ENCODE data around the gene GRIA4. TPM values are rescaled to one million over a fixed set of nuclear protein-coding genes. Genes with fewer than 3 reads are reported as not detected.
"Not testable (repeated sequence)": the region's sequence is repeated elsewhere in the genome, so short reads cannot be mapped to it uniquely, and the experiment has no call there.

The GRIA4 gene
- total and polyA plus RNA-seq, 2 donors (not counting 1 experiment from before 2014, with no cell fraction given) = 0.15 to 0.50 TPM

GRCh38 chr11:105767931-105768330 lies 158.1 kb downstream of the GRIA4 start:
- H3K9me3 ChIP-seq (ENCODE audit: control insufficient read depth, insufficient read depth, low read depth, low read length) = no peaks in the 10 kb centered on the region
- H3K79me2 ChIP-seq (ENCODE audit: control insufficient read depth, insufficient read depth, low read length) = no peaks in the 10 kb centered on the region
- DNase-seq (ENCODE audit: low read depth in 2 of 2) = peak in 1 of 2 donors; percentile 2
- H3K4me2 ChIP-seq (ENCODE audit: extremely low read depth, insufficient read depth, low read length) = no peak overlapping the region
- H3K4me3 ChIP-seq (replicated peaks in 1 of 4; ENCODE audit: control extremely low read depth in 1 of 4, insufficient read depth in 1 of 4, low read depth in 3 of 4, low read length in 4 of 4) = no peak overlapping the region
- H3K27ac ChIP-seq (ENCODE audit: insufficient read depth, low read length) = no peak overlapping the region
- no peaks in the 10 kb centered on the region for H3K4me1 ChIP-seq (ENCODE audit: control insufficient read depth, extremely low read depth, insufficient read depth, low read length)
- H3K27me3 ChIP-seq (ENCODE audit: control insufficient read depth, insufficient read depth, low read length) = no peaks in the 10 kb centered on the region
- H3K36me3 ChIP-seq (ENCODE audit: control insufficient read depth, insufficient read depth, low read length) = no peaks in the 10 kb centered on the region
- H3K9ac ChIP-seq (ENCODE audit: insufficient read depth, low read length) = no peak overlapping the region
- no peak overlapping the region for H2AFZ ChIP-seq (ENCODE audit: low read length)
- TF ChIP-seq, protein P1, sequence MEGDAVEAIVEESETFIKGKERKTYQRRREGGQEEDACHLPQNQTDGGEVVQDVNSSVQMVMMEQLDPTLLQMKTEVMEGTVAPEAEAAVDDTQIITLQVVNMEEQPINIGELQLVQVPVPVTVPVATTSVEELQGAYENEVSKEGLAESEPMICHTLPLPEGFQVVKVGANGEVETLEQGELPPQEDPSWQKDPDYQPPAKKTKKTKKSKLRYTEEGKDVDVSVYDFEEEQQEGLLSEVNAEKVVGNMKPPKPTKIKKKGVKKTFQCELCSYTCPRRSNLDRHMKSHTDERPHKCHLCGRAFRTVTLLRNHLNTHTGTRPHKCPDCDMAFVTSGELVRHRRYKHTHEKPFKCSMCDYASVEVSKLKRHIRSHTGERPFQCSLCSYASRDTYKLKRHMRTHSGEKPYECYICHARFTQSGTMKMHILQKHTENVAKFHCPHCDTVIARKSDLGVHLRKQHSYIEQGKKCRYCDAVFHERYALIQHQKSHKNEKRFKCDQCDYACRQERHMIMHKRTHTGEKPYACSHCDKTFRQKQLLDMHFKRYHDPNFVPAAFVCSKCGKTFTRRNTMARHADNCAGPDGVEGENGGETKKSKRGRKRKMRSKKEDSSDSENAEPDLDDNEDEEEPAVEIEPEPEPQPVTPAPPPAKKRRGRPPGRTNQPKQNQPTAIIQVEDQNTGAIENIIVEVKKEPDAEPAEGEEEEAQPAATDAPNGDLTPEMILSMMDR (conservative IDR thresholded peaks at IDR 0.05 in 1 of 2, IDR thresholded peaks at IDR 0.05 in 1 of 2; ENCODE audit: low read depth in 1 of 2, low read length in 2 of 2) = no peak
- H4K20me1 ChIP-seq (ENCODE audit: control insufficient read depth, extremely low read depth, insufficient read depth, low read length) = no peaks in the 10 kb centered on the region

GRCh38 chr11:105769627-105770026 lies 159.8 kb downstream of the GRIA4 start:
- Histone ChIP-seq H3K27me3 (ENCODE audit: control insufficient read depth, insufficient read depth, low read length) (no peaks in the 10 kb centered on the region), H3K9me3 (ENCODE audit: control insufficient read depth, insufficient read depth, low read depth, low read length) (no peaks in the 10 kb centered on the region), H3K27ac (ENCODE audit: insufficient read depth, low read length) (no peak overlapping the region), H2AFZ (ENCODE audit: low read length) (no peak overlapping the region), H3K36me3 (ENCODE audit: control insufficient read depth, insufficient read depth, low read length) (no peaks in the 10 kb centered on the region), H3K4me3 (replicated peaks in 1 of 4; ENCODE audit: control extremely low read depth in 1 of 4, insufficient read depth in 1 of 4, low read depth in 3 of 4, low read length in 4 of 4) (no peak overlapping the region), H3K9ac (ENCODE audit: insufficient read depth, low read length) (no peak overlapping the region), H3K79me2 (ENCODE audit: control insufficient read depth, insufficient read depth, low read length) (no peaks in the 10 kb centered on the region), H3K4me2 (ENCODE audit: extremely low read depth, insufficient read depth, low read length) (no peak overlapping the region), H3K4me1 (ENCODE audit: control insufficient read depth, extremely low read depth, insufficient read depth, low read length) (no peaks in the 10 kb centered on the region), H4K20me1 (ENCODE audit: control insufficient read depth, extremely low read depth, insufficient read depth, low read length) (no peaks in the 10 kb centered on the region)
- TF ChIP-seq, protein P1 (conservative IDR thresholded peaks at IDR 0.05 in 1 of 2, IDR thresholded peaks at IDR 0.05 in 1 of 2; ENCODE audit: low read depth in 1 of 2, low read length in 2 of 2) = no peak
- TF ChIP-seq EZH2 (IDR thresholded peaks at IDR 0.05; ENCODE audit: low read length, missing control alignments) = no peak
- no peak for DNase-seq (ENCODE audit: low read depth in 2 of 2)

- not testable (repeated sequence) for DNase-seq (ENCODE audit: low read depth in 2 of 2); H3K4me2 ChIP-seq (ENCODE audit: extremely low read depth, insufficient read depth, low read length); H3K79me2 ChIP-seq (ENCODE audit: control insufficient read depth, insufficient read depth, low read length); H3K4me1 ChIP-seq (ENCODE audit: control insufficient read depth, extremely low read depth, insufficient read depth, low read length); H3K9ac ChIP-seq (ENCODE audit: insufficient read depth, low read length); H2AFZ ChIP-seq (ENCODE audit: low read length); H3K4me3 ChIP-seq (replicated peaks in 1 of 4; ENCODE audit: control extremely low read depth in 1 of 4, insufficient read depth in 1 of 4, low read depth in 3 of 4, low read length in 4 of 4); H3K9me3 ChIP-seq (ENCODE audit: control insufficient read depth, insufficient read depth, low read depth, low read length); H3K27ac ChIP-seq (ENCODE audit: insufficient read depth, low read length); H3K36me3 ChIP-seq (ENCODE audit: control insufficient read depth, insufficient read depth, low read length); H4K20me1 ChIP-seq (ENCODE audit: control insufficient read depth, extremely low read depth, insufficient read depth, low read length); H3K27me3 ChIP-seq (ENCODE audit: control insufficient read depth, insufficient read depth, low read length)
Observed at GRCh38 chr11:105773452-105773851, 163.6 kb downstream of the GRIA4 start.

Measured in fibroblast of lung (primary cell).